ENCODE results near the gene POLE4.

GRCh38 chr2:74999468-74999867 is 41.0 kb downstream of the POLE4 start:
- TF ChIP-seq EZH2 (IDR thresholded peaks at IDR 0.05; ENCODE audit: low read length, missing control alignments), result no peak
- TF ChIP-seq, protein P1, sequence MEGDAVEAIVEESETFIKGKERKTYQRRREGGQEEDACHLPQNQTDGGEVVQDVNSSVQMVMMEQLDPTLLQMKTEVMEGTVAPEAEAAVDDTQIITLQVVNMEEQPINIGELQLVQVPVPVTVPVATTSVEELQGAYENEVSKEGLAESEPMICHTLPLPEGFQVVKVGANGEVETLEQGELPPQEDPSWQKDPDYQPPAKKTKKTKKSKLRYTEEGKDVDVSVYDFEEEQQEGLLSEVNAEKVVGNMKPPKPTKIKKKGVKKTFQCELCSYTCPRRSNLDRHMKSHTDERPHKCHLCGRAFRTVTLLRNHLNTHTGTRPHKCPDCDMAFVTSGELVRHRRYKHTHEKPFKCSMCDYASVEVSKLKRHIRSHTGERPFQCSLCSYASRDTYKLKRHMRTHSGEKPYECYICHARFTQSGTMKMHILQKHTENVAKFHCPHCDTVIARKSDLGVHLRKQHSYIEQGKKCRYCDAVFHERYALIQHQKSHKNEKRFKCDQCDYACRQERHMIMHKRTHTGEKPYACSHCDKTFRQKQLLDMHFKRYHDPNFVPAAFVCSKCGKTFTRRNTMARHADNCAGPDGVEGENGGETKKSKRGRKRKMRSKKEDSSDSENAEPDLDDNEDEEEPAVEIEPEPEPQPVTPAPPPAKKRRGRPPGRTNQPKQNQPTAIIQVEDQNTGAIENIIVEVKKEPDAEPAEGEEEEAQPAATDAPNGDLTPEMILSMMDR (conservative IDR thresholded peaks at IDR 0.05 in 1 of 2, IDR thresholded peaks at IDR 0.05 in 1 of 2; ENCODE audit: low read depth in 1 of 2, low read length in 2 of 2), result no peak

Measured in fibroblast of lung (primary cell).